Endothelial cell of umbilical vein (primary cell): Measurements from ENCODE around the gene NR4A1. TPM values are rescaled to one million over a fixed set of nuclear protein-coding genes. Genes with fewer than 3 reads are reported as not detected.

Source experiments
- BruUV-seq: library from RNA; stranded (reverse); fragments of 400-500 nt; replicated peaks from 2 replicates; lab custom pipeline; 2021; lab: Mats Ljungman, UMichigan
- CTCF ChIA-PET: fragments of 300-600, 350-600 bp; sonication (Branson Sonifier 250); formaldehyde crosslinking; loops from one replicate; lab custom pipeline; 2021; ENCODE audit warnings: antibody characterized with exemption, inconsistent platforms; lab: Charles Lee
- POLR2A ChIA-PET: fragments of 300-600, 350-600 bp; sonication (Branson Sonifier 250); formaldehyde crosslinking; loops from one replicate; lab custom pipeline; 2021; ENCODE audit warnings: antibody characterized with exemption, inconsistent platforms; lab: Charles Lee
- DNase-seq: peaks from one replicate; pipeline ENCODE4 v3.0.0-alpha.2; 2011; ENCODE audit warnings: low read depth, low spot score
- FAIRE-seq: peaks from 2 replicates; lab custom pipeline; 2011; peaks lifted over from hg19 to GRCh38; lab: Jason Lieb, UNC
- H2AFZ ChIP-seq: 2 replicates; pipeline ENCODE4 v1.6.0; 2012; ENCODE audit warnings: low read depth, low read length, control low read depth, inconsistent platforms
- H3K27ac ChIP-seq: 2 replicates; pipeline ENCODE4 v1.5.1; 2011; ENCODE audit warnings: low read depth, mild to moderate bottlenecking, control low read depth, low read length, moderate library complexity; ENCODE audit not compliant: insufficient read depth
- H3K27me3 ChIP-seq, 2 experiments: 2 replicates each; pipeline versions ENCODE4 v1.6.0 to v1.6.1; 2011; ENCODE audit warnings: low read length in 2 of 2, mixed read lengths in 1 of 2; ENCODE audit not compliant: control insufficient read depth in 2 of 2, insufficient read depth in 2 of 2
- H3K36me3 ChIP-seq, 2 experiments: 2 replicates in 1 of 2; 3 replicates in 1 of 2; pipeline ENCODE4 v1.5.1; 2011; ENCODE audit warnings: low read length in 2 of 2, mild to moderate bottlenecking in 1 of 2, moderate library complexity in 1 of 2; ENCODE audit not compliant: control insufficient read depth in 2 of 2, insufficient read depth in 2 of 2; ENCODE audit errors: extremely low read depth in 1 of 2
- H3K4me1 ChIP-seq: 3 replicates; pipeline ENCODE4 v1.5.1; 2011; ENCODE audit warnings: mild to moderate bottlenecking, low read length; ENCODE audit not compliant: control insufficient read depth, insufficient read depth; ENCODE audit errors: extremely low read depth
- H3K4me2 ChIP-seq: 2 replicates; pipeline ENCODE4 v1.6.1; 2011; ENCODE audit warnings: low read length, control low read depth, mixed read lengths; ENCODE audit not compliant: insufficient read depth
- H3K4me3 ChIP-seq, 3 experiments: fragments of 200-600 bp in 1 of 3; sonication (generic), shearing (Covaris generic) in 1 of 3; replicated peaks in 1 of 3; 2 replicates each; pipeline ENCODE4 v1.5.1; 2011 to 2016; ENCODE audit warnings: control low read depth in 3 of 3, low read length in 3 of 3, mild to moderate bottlenecking in 2 of 3, inconsistent platforms in 1 of 3, low read depth in 1 of 3, moderate library complexity in 1 of 3; ENCODE audit not compliant: insufficient read depth in 1 of 3
- H3K79me2 ChIP-seq: 2 replicates; pipeline ENCODE4 v1.6.0; 2012; ENCODE audit warnings: low read length, inconsistent platforms; ENCODE audit not compliant: control insufficient read depth, insufficient read depth
- H3K9ac ChIP-seq: replicated peaks from 2 replicates; pipeline ENCODE3; 2011; ENCODE audit warnings: low read length, control low read depth; ENCODE audit not compliant: insufficient read depth; ENCODE audit errors: extremely low read depth
- H3K9me1 ChIP-seq: replicated peaks from 3 replicates; pipeline ENCODE4 v1.6.0; 2011; ENCODE audit warnings: mild to moderate bottlenecking, low read length; ENCODE audit not compliant: control insufficient read depth, insufficient read depth; ENCODE audit errors: extremely low read depth
- H3K9me3 ChIP-seq: replicated peaks from 2 replicates; pipeline ENCODE4 v1.5.1; 2012; ENCODE audit warnings: low read length, inconsistent platforms; ENCODE audit not compliant: control insufficient read depth, insufficient read depth
- H4K20me1 ChIP-seq: replicated peaks from 2 replicates; pipeline ENCODE3; 2011; ENCODE audit warnings: mild to moderate bottlenecking, low read length; ENCODE audit not compliant: control insufficient read depth, insufficient read depth; ENCODE audit errors: extremely low read depth
- EZH2 ChIP-seq: IDR thresholded peaks from 2 replicates; pipeline ENCODE4 v1.6.1; 2012; ENCODE audit warnings: borderline replicate concordance, low read depth, mild to moderate bottlenecking, moderate library complexity, low read length, inconsistent platforms; ENCODE audit not compliant: severe bottlenecking
- FOS ChIP-seq: IDR thresholded peaks from 2 replicates; pipeline ENCODE4 v1.6.1; 2011; ENCODE audit warnings: mild to moderate bottlenecking, low read length, moderate library complexity, borderline replicate concordance; ENCODE audit not compliant: insufficient read depth
- GATA2 ChIP-seq: IDR thresholded peaks from 2 replicates; pipeline ENCODE4 v1.7.0; 2011; ENCODE audit warnings: low read depth, mild to moderate bottlenecking, moderate library complexity, mixed read lengths, low read length; ENCODE audit not compliant: insufficient read length, insufficient read depth
- JUN ChIP-seq: IDR thresholded peaks from 2 replicates; pipeline ENCODE4 v1.6.1; 2011; ENCODE audit warnings: borderline replicate concordance, low read depth; ENCODE audit not compliant: insufficient read length, insufficient read depth
- MYC ChIP-seq: IDR thresholded peaks from one replicate; pipeline ENCODE4 v1.6.1; 2011; ENCODE audit warnings: mild to moderate bottlenecking, low read depth, low read length
- POLR2A ChIP-seq: IDR thresholded peaks from 2 replicates; pipeline ENCODE4 v1.6.1; 2012; ENCODE audit warnings: low read depth, mild to moderate bottlenecking, control low read depth, low read length
- POLR2AphosphoS5 ChIP-seq: IDR thresholded peaks from 2 replicates; pipeline ENCODE4 v1.6.1; 2012; ENCODE audit warnings: low read depth, mild to moderate bottlenecking, control low read depth, low read length, moderate library complexity; ENCODE audit not compliant: insufficient read depth
- dilution Hi-C: fragments of 300-500 bp; cut with MboI; formaldehyde crosslinking; loops from one replicate; pipeline ENCODE4 v1.15.0; 2019; ENCODE audit warnings: low sequenced_read_pairs; ENCODE audit not compliant: extremely low pct_ligation_motif_present
- intact Hi-C: fragments of 100-400 bp; cut with micrococcal nuclease; formaldehyde crosslinking; loops from one replicate; pipeline ENCODE4 v1.10.0; 2022
- polyA plus RNA-seq, 4 experiments: library from polyadenylated mRNA; depleted of rRNA in 3 of 4; stranded (reverse) in 3 of 4; unstranded in 1 of 4; fragments of >200 nt; gene quantifications; 2 replicates each; pipeline versions ENCODE4 v1.2.1 to v1.2.3, GENCODE V29; 2011 to 2012; ENCODE audit warnings: missing spikeins in 1 of 4
- total RNA-seq: library from RNA; stranded (reverse); gene quantifications from 2 replicates; pipeline ENCODE4 v1.2.3, GENCODE V29; 2021
- TF ChIP-seq, protein P1 (sequence below): IDR thresholded peaks from 2 replicates; pipeline ENCODE4 v1.6.1; 2011; ENCODE audit not compliant: insufficient read depth, insufficient read length
- TF ChIP-seq, protein P2 (sequence below), 2 donors: IDR thresholded peaks; 1 replicate in 1 of 2; 2 replicates in 1 of 2; pipeline ENCODE4 v1.5.1; 2011; ENCODE audit warnings: low read length in 2 of 2, mild to moderate bottlenecking in 2 of 2, moderate library complexity in 2 of 2, control low read depth in 1 of 2, inconsistent platforms in 1 of 2, low read depth in 1 of 2; ENCODE audit not compliant: insufficient read depth in 1 of 2; ENCODE audit errors: extremely low read depth in 1 of 2

NR4A1 gene
- total and polyA plus RNA-seq, 2 donors (not counting 3 experiments of a cell fraction or from before 2014, with no cell fraction given), result 6.8 to 18.2 TPM

DNA sequence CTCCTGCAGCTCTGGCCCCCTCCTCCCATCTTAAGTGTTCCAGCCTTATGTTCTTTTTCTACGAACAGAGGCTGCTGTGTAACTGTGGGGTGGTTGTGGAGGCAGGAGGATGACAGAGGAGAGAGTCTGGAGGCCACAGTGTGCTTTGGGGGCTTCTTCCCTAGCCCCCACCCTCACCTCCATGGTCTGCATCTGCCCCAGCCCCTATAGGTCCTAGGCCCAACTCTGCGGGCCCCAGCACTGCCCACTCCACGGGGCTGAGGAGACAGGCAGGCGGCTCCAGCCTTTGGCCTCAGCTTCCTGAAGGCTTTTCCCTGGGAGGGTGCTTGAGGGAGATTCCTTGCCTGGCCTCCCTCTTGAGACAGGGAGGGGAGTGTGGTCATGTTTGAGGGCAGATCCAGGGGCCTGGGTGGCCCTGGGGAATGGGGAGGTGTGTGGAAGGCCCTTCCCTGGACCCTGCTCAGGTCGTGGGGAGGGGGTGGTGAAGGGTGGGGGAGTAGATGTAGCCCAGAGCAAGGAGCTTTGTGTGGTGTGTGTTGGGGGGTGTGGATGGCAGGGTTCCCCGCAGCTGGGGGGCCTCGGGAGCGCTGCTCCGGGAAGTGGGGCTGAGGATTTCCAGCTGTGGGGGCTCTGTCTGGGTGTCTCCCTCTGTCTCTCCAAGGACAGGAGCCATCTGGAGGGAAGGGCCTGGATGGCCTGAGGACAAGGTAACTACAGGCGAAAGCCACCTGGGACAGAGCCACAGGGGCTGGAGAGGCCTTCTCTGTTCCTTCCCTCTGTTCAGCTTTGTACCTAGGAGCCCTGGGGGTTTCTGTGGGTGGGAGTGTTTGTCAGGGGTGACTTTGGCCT lies 29.4 kb downstream of the NR4A1 start:
- H3K27ac ChIP-seq, result no peak overlapping the region

More for the DNA sequence above, 29.4 kb downstream of the NR4A1 start:
- Histone ChIP-seq H4K20me1 (no peaks in the 10 kb centered on the region), H3K27me3 (no peaks in the 10 kb centered on the region), H3K4me1 (peaks cover 5% of the 10 kb centered on the region), H3K4me3 (no peak overlapping the region), H3K4me2 (no peak overlapping the region), H3K9me1 (no peaks in the 10 kb centered on the region), H2AFZ (no peak overlapping the region), H3K36me3 (peaks cover 9 to 17% of the 10 kb centered on the region in 2 experiments), H3K9ac (no peak overlapping the region), H3K9me3 (no peaks in the 10 kb centered on the region), H3K79me2 (peaks cover under 1% of the 10 kb centered on the region)
- ChIA-PET POLR2A (interaction anchor here (1.2 kb wide), 1 partner anchor 56 kb away, joined by 3 read pairs; no protein-coding TSS in a partner anchor), CTCF (interaction anchor here (0.8 to 12.8 kb wide), 6 partner anchors 8 to 55 kb away, joined by 4 to 452 read pairs (median 22); partner anchors contain the start of gene ATG101)
- intact Hi-C loops (no loop called here), dilution Hi-C loops (no loop called here)
- BruUV-seq, result no TSS peak
- no peak for TF ChIP-seq MYC
- no peak for TF ChIP-seq POLR2AphosphoS5
- TF ChIP-seq GATA2, result no peak
- no peak for TF ChIP-seq POLR2A
- TF ChIP-seq EZH2, result no peak
- TF ChIP-seq JUN, result no peak
- TF ChIP-seq, protein P1, sequence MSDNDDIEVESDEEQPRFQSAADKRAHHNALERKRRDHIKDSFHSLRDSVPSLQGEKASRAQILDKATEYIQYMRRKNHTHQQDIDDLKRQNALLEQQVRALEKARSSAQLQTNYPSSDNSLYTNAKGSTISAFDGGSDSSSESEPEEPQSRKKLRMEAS, result no peak
- no peak for TF ChIP-seq FOS
- TF ChIP-seq, protein P2, sequence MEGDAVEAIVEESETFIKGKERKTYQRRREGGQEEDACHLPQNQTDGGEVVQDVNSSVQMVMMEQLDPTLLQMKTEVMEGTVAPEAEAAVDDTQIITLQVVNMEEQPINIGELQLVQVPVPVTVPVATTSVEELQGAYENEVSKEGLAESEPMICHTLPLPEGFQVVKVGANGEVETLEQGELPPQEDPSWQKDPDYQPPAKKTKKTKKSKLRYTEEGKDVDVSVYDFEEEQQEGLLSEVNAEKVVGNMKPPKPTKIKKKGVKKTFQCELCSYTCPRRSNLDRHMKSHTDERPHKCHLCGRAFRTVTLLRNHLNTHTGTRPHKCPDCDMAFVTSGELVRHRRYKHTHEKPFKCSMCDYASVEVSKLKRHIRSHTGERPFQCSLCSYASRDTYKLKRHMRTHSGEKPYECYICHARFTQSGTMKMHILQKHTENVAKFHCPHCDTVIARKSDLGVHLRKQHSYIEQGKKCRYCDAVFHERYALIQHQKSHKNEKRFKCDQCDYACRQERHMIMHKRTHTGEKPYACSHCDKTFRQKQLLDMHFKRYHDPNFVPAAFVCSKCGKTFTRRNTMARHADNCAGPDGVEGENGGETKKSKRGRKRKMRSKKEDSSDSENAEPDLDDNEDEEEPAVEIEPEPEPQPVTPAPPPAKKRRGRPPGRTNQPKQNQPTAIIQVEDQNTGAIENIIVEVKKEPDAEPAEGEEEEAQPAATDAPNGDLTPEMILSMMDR (IDR thresholded peaks at IDR 0.05; ENCODE audit: extremely low read depth in 1 of 2, insufficient read depth in 1 of 2, low read depth in 1 of 2, low read length in 2 of 2), result no peak
- DNase-seq, result no peak
- no peak for FAIRE-seq
